ENCODE measurements around the gene DNM2.
"Not testable (repeated sequence)": the region's sequence is repeated elsewhere in the genome, so short reads cannot be mapped to it uniquely, and the experiment has no call there.

DNM2 gene

DNA sequence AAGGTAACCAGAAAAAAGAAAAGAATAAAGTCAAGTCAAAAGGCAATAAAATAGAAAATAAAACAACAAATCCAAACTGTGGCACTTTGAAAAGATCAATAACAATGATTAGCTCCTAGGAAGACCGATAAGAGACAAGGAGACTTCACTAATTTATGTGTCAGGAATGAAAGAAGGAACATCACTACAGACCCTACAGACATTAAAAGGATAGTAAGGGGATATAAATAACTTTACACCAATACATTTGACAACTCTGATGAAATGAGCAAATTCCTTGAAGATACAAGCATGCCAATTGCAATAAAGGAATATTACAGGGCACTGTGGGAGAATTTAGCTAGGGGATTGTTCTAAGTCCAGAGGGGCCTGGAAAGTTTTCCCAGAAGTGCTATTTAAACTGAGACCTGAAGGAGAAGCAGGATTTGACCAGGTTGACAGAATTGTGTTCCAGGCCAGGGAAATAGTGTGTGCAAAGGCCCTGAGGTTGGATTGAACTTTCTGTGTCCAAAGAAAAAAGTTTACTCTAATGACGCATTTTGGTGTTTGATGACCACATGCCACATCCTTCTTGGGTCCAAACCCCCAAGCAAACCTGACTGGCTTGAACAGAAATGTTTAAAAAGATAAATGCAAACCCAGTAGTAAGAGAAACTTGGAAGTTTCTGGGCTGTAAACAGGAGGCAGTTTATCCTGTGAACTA is 128.8 kb downstream of the DNM2 start:
- no peak for DNase-seq

DNA sequence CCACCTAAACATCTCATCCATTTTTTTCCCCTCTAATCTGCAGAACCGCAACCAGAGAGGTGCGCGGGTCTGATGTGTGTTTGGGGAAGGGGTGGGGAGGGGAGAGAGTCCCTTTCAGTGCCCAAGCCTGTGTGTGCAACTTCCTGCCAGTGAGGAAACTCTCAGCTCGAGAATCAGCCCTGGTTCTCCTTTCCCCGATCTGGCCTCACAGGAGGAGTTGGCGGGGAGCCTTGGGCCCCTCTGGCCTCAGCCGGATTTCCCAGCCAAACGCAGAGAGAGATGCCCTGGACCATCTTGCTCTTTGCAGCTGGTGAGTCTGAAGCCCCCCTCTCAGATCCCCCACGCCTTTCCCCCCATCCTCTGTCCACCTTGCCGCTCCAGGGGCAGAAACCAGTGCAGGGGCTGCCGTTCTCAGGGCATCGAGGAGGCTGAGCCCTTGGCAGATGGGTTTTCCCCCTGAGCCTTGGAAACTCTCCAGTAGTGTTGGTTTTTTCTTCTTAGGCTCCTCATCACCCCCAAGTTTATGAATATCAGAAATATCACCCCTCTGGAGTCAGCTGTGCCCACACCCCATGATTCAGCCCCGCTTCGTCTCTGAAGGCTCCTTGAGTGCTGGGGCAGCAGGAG is 130.5 kb downstream of the DNM2 start, which contains the start of gene C19orf38:
Gene C19orf38 (plus strand): TSS at position 186 of the 627 bp plus-strand sequence. CDS start 94 bp downstream, at position 280.
- DNase-seq = no peak

DNA sequence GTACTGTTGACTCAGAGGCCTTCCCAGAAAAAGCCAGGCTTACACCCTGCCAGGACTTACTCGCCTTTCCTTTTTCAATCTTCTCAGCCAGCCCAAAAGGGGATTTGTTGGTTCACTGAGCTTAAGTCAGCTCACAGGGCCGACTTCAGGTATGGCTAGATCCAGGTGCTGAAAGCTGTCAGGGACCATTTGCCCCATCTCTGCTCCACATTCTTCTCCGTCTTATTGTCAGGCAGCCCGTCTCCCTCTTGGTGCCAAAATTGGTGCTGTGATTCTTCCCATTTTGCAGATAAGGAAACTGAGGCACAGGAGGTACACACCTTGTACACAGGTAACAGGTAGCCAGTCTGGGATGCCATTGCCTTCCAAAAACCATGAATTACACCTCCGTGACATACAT is 132.8 kb downstream of the DNM2 start:
- DNase-seq = no peak

DNA sequence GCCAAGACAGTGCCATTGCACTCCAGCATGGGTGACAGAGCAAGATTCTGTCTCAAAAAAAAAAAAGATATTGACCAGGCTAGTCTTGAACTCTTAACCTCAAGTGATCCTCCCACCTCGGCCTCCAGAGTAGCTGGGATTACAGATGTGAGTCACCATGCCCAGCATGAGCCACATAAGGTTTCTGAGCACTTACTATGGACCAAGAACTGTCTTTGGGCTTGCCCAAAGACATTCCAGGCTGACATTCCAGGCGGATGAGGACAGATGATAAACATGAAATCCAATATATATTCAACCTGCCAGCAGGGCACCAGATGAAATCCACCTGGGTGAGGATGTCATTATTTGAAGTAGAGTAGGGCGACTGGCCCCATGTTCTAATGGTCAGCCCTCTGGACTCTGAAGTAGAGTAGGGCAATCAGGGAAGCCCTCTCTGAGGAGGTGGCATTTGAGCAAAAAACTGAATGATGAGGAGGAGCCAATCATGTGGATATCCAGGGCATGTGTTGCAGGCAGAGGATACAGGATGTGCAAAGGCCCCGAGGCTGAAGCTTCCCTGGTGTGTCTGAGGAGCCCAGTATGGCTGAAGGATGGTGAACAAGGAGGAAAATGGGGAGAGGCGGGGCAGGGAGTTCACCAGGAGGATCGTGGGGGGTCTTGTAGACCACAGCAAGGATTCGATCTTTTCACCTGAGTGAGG is 134.4 kb downstream of the DNM2 start:
- DNase-seq = no peak

DNA sequence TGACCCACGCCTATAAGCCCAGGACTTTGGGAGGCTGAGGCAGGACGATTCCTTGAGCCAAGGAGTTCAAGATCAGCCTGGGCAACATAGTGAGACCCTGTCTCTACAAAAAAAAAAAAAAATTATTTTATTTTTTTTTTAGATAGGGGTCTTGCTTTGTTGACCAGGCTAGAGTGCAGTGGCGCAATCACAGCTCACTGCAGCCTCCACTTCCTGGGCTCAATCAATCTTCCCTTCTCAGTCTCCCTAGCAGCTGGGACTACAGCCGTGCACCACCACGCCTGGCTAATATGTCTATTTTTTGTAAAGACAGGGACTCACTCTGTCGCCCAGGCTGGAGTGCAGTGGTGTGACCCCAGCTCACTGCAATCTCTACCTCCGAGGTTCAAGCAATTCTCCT is 135.1 kb downstream of the DNM2 start:
- DNase-seq = no peak

DNA sequence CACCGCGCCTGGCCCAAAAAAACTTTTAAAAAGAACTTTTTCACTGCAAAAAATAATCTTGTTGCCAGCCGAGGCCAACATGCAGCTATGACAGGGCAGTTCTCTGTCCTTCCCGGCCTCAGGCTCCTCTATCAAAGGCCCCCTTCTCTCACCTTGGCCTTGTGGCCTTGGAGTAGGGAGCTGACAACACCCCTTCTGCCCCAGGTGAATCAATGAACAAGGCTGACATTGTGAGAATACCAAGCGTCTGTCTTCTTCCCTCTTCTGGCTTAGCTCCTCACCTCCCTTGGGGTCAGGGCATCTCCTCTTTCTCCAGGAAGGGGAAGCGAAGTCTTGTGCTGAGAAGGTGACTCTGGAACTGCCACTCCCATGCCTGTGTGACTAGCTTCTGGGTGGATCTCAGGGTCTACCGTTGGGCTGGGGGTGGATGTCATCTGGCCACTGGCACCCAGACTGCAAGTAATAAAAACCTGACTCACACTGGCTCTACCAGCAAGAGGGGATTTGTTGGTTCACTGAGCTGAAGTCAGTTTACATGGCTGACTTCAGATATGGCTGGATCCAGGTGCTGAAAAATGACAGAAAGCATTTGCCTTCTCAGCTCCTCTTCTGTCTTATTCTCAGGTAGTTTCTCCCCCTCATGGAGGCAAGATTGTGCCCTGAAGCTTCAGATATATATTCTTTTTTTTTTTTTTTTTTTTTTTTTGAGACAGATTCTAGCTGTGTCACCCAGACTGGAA is 136.6 kb downstream of the DNM2 start:
- no peak for DNase-seq

DNA sequence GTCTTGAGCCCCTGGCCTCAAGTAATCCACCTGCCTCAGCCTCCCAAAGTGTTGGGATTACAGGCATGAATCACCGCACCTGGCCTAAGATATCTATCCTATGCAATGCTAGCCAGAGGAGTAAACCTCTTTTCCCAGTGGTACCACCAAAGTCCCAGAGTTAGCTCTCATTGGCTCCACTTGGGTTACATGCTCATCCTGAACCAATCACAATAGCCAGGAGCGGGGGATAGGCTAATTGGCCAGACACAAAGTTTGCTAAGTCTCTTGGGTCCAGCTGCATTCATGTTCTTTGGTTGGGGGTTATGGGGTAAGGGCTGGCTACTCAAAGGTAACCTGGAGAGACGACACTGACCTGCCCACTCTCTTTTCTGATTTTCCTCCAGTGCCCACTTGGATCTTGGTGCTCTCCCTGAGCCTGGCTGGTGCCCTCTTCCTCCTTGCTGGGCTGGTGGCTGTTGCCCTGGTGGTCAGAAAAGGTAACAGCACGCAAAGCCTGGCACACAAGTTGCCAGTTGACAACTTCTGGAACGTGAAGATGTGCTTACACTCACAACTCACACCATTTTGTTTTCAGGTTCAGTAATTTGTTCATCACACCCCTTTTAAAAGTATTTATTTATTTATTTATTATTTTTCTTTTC is 138.1 kb downstream of the DNM2 start:
- DNase-seq = peak; percentile 33

DNA sequence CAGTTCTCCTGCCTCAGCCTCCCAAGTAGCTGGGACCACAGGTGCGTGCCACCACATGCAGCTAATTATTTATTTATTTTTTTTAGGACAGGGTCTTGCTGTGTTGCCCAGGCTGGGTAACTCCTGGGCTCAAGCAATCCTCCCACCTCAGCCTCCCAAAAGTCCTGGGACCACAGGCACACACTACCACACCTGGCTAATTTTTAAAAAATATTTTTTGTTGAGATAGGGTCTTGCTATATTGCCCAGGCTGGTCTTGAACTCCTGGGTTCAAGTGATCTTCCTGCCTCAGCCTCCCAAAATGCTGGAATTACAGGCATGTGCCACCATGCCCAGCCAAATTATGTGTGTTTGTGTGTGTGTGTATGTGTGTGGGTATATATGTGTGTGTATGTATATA is 139.0 kb downstream of the DNM2 start:
- DNase-seq = not testable (repeated sequence)

DNA sequence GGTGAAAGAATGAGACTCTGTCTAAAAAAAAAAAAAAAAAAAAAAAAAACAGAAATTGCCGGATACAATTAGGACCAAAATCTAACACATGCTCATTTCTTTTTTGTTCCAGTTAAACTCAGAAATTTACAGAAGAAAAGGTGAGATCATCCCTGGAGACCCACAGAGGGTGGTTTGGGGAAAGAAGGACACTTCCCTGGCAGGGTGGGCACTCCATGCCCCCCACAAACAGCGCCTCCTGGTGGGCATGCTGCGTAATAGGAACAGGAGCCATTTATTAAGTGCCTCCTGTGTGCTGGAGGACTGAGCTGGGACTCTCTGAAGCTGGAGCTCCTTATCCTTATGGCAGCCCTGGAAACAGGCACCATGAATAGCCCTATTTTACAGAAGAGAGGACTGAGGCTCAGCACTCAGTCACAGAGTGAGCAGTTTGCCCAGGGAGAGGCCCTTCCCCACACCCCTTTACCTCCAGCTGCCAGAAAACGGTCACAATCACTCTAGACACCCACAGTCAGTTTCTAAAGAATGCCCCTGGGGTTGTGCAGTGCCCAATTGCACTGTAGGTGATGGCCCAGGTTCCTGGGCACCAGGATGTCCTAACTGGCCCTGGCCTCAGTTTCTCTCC is 140.4 kb downstream of the DNM2 start:
- no peak for DNase-seq

DNA sequence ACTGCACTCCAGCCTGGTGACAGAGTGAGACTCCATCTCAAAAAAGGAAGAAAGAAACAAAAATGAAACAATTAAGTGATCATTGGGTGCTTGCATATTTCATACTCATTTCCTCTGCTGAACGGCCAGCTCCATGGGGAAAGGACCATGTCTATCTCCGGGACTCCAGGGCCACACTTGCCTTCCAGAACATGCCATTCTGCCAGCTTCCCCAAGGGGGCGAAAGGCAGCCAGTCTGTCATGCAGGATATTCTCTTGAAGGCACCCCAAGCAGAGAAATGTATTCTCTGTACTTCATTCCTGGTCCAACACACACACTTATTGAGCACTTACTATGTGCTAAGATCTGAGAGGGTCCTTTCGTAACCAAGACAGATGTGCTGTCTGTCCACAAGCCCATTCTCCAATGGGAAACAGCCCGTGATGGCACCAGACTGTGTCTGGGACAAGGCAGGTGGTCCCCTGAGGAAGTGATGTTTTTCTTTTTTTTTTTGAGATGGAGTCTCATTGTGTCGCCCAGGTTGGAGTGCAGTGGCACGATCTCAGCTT is 143.3 kb downstream of the DNM2 start:
- no peak for DNase-seq

DNA sequence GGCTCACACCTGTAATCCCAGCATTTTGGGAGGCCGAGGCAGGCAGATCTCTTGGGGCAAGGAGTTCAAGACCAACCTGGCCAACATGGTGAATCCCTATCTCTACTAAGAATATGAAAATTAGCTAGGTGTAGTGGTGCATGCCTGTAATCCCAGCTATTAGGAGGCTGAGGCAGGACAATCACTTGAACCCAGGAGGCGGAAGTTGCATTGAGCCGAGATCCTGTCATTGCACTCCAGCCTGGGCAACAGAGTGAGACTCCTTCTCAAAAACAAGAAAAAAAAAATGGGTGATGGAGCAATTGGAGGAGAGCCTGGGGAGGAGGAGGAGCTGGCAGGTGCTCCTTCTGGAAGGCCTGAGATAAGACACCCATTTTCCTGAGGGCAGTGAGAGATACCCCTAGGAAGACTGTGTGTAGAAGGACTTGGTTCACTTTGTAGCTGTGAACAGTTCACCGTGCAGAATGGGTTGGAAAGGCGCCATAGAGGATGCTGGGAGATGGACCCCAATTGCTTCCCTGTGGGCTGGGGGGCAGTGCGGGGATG is 144.8 kb downstream of the DNM2 start:
- DNase-seq = no peak

DNA sequence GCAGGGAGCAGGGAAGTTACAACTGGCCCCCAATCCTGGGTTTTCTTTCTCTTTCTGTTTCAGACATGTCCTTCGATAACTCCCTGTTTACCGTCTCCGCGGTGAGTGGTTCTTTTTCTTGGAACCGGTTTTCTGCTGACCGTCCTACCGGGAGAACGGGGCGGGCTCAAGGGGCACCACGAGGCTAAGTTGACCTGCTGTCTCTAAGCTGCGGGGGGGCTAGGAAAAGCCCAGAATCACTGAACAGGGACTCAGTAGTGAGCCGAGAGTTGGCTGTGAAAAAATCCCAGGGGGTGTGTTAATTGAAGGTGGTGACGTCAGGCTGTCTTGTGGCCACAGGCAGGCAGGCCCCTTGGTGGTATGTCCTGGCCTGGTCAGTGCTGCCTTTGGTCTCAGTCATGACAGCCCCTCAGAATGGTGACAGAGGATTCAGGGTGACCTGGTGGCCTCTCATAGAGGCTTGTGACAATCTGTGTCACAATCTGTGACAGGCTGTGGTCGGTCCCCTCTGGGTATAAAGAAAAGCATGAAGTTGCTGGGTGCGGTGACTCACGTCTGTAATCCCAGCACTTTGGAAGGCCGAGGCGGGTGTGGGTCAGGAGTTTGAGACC is 145.3 kb downstream of the DNM2 start:
- no peak for DNase-seq

DNA sequence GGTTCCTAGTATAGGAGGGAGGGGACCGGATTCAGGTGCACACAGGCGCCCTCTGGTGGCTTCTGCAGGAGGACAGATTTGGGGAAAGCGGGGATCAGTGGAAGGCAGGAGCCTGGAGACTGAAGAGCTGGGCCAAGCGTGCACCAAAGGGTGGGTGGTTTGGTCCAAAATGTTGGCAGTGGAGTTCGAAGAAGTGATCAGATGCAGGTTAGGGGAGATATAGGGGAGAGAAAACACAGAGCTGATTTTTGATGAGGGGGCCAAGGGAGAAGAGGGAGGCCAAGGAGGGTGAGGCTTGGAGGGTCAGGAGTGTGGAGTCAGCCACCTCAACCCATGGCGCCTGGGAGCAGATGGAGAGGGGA is 146.6 kb downstream of the DNM2 start:
- DNase-seq = peak; percentile 90

DNA sequence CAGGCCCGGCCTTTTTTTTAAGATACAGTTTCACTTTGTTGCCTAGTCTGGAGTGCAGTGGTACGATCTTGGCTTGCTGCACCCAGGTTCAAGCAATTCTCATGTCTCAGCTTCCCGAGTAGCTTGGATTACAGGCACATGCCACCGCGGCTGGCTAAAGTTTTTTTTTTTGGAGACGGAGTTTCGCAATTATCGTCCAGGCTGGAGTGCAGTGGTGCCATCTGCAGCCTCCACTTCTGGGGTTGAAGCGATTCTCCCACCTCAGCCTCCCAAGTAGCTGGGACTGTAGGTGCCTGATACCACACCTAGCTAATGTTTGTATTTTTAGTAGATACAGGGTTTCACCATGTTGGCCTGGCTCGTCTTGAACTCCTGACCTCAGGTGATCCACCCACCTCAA is 148.6 kb downstream of the DNM2 start:
- DNase-seq = no peak

DNA sequence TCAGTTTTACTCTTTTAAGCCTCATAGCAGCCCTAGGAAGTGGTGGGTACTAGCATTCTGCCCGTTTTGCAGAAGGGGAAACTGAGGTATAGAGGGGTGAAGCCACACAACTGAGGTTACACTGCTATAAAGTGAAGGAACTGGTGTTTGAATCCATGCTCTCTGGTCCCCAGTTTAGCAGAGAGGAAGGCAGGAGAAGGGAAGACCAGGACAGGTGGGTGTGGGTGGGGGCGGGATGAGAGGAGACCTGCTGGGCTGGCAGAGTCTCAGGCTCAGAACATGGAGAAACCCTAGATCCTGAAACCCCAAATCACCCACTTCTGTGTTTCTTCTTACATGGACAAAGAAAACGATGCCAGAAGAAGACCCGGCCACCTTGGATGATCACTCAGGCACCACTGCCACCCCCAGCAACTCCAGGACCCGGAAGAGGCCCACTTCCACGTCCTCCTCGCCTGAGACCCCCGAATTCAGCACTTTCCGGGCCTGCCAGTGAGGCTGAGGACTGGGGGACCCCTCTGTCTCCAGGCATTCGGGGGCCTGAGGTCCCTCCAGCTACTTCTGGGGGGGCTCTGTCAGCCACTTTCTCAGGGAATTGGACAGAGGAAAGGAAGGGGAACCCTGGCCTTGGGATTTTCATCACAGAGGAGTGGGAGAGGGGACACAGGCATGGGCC is 151.1 kb downstream of the DNM2 start:
- DNase-seq = no peak

DNA sequence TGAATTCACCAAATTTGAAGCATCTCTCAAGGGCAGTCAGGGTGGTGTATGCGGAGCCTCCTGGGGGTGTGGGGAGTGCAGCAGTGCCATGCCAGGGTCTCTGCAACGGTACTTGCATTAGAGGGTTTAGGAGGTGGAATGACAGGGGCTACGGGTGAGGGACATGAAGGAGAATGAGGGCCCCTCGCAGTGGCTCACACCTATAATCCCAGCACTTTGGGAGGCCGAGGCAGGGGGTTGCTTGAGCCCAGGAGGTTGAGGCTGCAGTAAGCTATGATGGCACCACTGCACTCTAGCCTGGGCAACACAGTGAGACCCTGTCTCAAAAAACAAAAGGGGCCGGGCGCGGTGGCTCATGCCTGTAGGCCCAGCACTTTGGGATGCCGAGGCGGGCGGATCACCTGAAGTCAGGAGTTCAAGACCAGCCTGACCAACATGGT is 152.0 kb downstream of the DNM2 start:
- DNase-seq = not testable (repeated sequence)

DNA sequence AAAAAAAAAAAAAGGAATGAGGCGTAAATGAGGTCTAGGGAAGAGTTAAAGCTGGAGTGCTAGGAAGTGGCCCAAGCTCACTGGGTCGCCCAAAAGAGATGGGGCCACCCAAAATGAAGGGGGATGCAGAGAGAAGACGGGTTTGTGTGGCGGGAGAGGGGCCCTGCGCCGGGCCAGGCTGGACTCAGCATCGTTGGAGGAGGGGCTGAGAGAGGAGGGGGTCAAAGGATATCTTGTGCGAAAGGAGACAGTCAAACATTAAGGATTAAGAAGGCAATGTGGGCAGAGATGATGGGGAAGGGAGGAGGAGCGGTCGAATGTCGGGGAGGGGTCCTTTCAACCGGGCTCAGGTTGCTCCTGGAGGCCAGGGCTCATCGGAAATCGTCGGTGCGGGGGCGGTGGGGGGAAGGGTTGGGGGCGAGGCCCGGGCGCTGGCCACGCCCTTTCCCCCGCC is 152.6 kb downstream of the DNM2 start:
- no peak for DNase-seq

DNA sequence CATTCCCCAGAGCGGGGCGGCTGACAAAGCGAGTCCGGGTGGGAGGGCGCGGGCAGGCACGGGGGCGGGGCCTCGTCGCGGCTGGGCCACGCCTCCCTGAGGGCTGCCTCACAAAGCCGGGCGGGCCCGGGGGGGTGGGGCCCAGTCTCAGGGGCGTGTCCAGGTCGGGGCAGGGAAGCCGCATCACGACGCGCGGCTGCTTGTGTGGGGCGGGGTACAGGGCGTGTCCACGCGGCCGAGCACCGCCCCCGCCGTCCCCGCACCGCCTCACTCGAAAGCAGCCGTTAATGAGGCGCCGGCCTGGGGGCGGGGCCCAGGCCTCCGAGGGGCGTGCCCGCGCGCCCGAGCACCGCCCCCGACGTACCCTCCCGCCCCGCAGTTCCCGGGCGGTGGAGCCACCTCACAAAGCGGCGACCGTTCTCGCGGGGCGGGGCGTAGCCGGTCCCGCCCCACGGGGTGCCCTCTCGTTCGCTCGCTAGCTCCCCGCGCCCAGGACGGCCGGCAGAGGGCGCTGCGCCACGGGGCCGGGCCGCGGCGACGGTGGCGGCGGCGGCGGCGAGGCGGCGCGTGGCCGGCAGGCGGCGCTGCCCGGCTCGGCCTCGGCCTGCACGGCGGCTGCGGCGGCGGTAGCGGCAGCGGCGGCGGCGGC is 153.2 kb downstream of the DNM2 start, which contains the start of gene CARM1:
Gene CARM1 (plus strand): TSS at position 599 of the 649 bp plus-strand sequence. CDS start 150 bp downstream, outside the sequence.
- DNase-seq = peak; percentile 99

DNA sequence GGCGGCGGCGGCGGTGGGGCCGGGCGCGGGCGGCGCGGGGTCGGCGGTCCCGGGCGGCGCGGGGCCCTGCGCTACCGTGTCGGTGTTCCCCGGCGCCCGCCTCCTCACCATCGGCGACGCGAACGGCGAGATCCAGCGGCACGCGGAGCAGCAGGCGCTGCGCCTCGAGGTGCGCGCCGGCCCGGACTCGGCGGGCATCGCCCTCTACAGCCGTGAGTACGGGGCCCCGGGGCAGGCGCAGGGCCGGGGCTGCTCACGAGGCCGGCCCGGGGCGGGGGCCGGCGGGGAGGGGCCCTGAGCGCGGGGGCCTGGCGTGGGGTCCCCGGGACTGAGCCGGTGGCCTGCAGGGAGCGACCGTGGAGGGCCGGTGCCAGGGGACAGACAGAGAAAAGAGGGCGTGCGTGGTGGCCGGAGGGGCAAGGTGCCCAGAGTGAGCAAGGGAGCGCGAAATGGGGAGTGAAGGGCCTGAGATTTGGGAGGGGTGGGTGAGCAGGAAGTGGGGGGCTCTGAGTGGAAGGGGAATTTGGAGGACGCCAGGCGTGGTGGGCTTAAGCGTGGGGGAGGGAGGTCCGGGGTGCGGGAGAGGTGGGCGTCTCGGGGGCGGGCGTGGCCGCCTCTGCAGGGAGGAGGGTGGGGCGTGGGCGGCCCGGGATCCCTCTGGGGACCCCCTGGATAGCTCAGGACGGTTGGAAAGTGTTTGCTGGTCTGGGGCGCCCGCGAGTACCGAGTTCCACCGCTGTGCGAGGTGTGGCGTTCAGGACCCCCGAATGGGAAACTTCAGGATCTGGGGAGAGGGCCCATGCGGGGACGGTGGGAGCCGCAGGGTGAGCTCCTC is 154.0 kb downstream of the DNM2 start:
- no peak for DNase-seq
